HepG2 (cell line): Measurements from ENCODE around the gene LTB4R. TPM values are rescaled to one million over a fixed set of nuclear protein-coding genes. Genes with fewer than 3 reads are reported as not detected.

Experiments used
- HHEX ChIP-seq: IDR thresholded peaks from 2 replicates; pipeline ENCODE4 v1.6.1; 2016; ENCODE audit warnings: control low read depth
- HMG20B ChIP-seq: conservative IDR thresholded peaks from 2 replicates; pipeline ENCODE4 v1.6.1; 2016; ENCODE audit warnings: missing genetic modification reagents, missing compliant biosample characterization
- HNF4A ChIP-seq: sonication (generic); formaldehyde crosslinking; IDR thresholded peaks from 2 replicates; pipeline ENCODE4 v1.4.0; 2020; ENCODE audit warnings: missing genetic modification reagents
- HOMEZ ChIP-seq: IDR thresholded peaks from 2 replicates; pipeline ENCODE4 v1.6.1; 2016; ENCODE audit warnings: low read depth
- KLF11 ChIP-seq: IDR thresholded peaks from 2 replicates; pipeline ENCODE4 v1.6.1; 2016; ENCODE audit warnings: missing compliant biosample characterization
- NFAT5 ChIP-seq: sonication (generic); formaldehyde crosslinking; IDR thresholded peaks from 2 replicates; pipeline ENCODE4 v1.4.0; 2020; ENCODE audit warnings: missing genetic modification reagents
- NPAS2 ChIP-seq: sonication (generic); formaldehyde crosslinking; IDR thresholded peaks from 2 replicates; pipeline ENCODE4 v1.8.0; 2022; ENCODE audit warnings: mild to moderate bottlenecking, missing genetic modification reagents, borderline replicate concordance
- STAG1 ChIP-seq: sonication (generic); formaldehyde crosslinking; IDR thresholded peaks from 2 replicates; pipeline ENCODE4 v1.4.0; 2020; ENCODE audit warnings: missing genetic modification reagents
- ZNF362 ChIP-seq: sonication (generic); formaldehyde crosslinking; IDR thresholded peaks from 2 replicates; pipeline ENCODE4 v1.4.0; 2020; ENCODE audit warnings: missing genetic modification reagents, mild to moderate bottlenecking, borderline replicate concordance
- ZNF496 ChIP-seq: sonication (generic); formaldehyde crosslinking; IDR thresholded peaks from 2 replicates; pipeline ENCODE4 v1.8.1; 2023; ENCODE audit warnings: mild to moderate bottlenecking, moderate library complexity, missing genetic modification reagents; ENCODE audit not compliant: insufficient replicate concordance
- ZNF609 ChIP-seq: sonication (generic); formaldehyde crosslinking; IDR thresholded peaks from 2 replicates; pipeline ENCODE4 v1.4.0; 2020; ENCODE audit warnings: mild to moderate bottlenecking, missing genetic modification reagents, borderline replicate concordance
- ZNF788 ChIP-seq: sonication (generic); formaldehyde crosslinking; IDR thresholded peaks from 2 replicates; pipeline ENCODE4 v1.5.0; 2020; ENCODE audit warnings: mild to moderate bottlenecking, missing genetic modification reagents, borderline replicate concordance
- polyA plus RNA-seq, 8 experiments: library from polyadenylated mRNA; depleted of rRNA in 3 of 8; stranded (reverse) in 7 of 8; unstranded in 1 of 8; fragments of >200 nt; fragmentation: Illumina TruSeq in 4 of 8; extraction: Trizol in 4 of 8; gene quantifications; 2 replicates each; pipeline versions ENCODE4 v1.2.1 to v1.2.3, GENCODE V29; 2011 to 2016; ENCODE audit warnings: low read depth in 4 of 8, missing spikeins in 1 of 8, mixed read lengths in 1 of 8; ENCODE audit not compliant: insufficient read depth in 1 of 8
- total RNA-seq, 5 experiments: library from RNA; depleted of rRNA; stranded (reverse); fragments of >200 nt; fragmentation: Illumina TruSeq; extraction: Trizol; gene quantifications; 2 replicates each; pipeline ENCODE4 v1.2.3, GENCODE V29; 2016; ENCODE audit warnings: low read depth in 1 of 5

Gene LTB4R
- total and polyA plus RNA-seq, 2 of the 13 experiments (the other 11 are each of a cell fraction or from before 2014, with no cell fraction given) = 3.2 to 8.2 TPM

GRCh38 chr14:24296341-24297157, 14.8 kb upstream of the LTB4R start (continued):
- TF ChIP-seq ZNF609 (CRISPR knock-in tag) (no peak), NPAS2 (CRISPR knock-in tag) (0 out of 2 replicates have a peak, but pooled peaks have one; percentile 7), HOMEZ (CRISPR knock-in tag) (peak; percentile 71), HMG20B (CRISPR knock-in tag) (no peak), ZNF788 (CRISPR knock-in tag) (peak; percentile 50; the same call in 1 of the 2 replicates), STAG1 (CRISPR knock-in tag) (peak; percentile 98), NFAT5 (CRISPR knock-in tag) (no peak; the same call in 1 of the 2 replicates), ZNF496 (CRISPR knock-in tag) (no peak), ZNF362 (CRISPR knock-in tag) (peak; percentile 10; the same call in 1 of the 2 replicates), KLF11 (CRISPR knock-in tag) (no peak), HNF4A (CRISPR knock-in tag) (no peak), HHEX (no peak)
